Stimulated activated CD4-positive, alpha-beta T cell treated with anti-CD3 and anti-CD28 coated beads, Interleukin-15, amount 100 ng/mL, for 48 hours (primary cell): Measurements from ENCODE around the gene SARDH.

Experiments
- DNase-seq, 2 donors: peaks; one replicate each; pipeline ENCODE4 v3.0.0-alpha.2; 2020; ENCODE audit warnings: low read depth in 2 of 2

The SARDH gene, protein sequence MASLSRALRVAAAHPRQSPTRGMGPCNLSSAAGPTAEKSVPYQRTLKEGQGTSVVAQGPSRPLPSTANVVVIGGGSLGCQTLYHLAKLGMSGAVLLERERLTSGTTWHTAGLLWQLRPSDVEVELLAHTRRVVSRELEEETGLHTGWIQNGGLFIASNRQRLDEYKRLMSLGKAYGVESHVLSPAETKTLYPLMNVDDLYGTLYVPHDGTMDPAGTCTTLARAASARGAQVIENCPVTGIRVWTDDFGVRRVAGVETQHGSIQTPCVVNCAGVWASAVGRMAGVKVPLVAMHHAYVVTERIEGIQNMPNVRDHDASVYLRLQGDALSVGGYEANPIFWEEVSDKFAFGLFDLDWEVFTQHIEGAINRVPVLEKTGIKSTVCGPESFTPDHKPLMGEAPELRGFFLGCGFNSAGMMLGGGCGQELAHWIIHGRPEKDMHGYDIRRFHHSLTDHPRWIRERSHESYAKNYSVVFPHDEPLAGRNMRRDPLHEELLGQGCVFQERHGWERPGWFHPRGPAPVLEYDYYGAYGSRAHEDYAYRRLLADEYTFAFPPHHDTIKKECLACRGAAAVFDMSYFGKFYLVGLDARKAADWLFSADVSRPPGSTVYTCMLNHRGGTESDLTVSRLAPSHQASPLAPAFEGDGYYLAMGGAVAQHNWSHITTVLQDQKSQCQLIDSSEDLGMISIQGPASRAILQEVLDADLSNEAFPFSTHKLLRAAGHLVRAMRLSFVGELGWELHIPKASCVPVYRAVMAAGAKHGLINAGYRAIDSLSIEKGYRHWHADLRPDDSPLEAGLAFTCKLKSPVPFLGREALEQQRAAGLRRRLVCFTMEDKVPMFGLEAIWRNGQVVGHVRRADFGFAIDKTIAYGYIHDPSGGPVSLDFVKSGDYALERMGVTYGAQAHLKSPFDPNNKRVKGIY

DNA sequence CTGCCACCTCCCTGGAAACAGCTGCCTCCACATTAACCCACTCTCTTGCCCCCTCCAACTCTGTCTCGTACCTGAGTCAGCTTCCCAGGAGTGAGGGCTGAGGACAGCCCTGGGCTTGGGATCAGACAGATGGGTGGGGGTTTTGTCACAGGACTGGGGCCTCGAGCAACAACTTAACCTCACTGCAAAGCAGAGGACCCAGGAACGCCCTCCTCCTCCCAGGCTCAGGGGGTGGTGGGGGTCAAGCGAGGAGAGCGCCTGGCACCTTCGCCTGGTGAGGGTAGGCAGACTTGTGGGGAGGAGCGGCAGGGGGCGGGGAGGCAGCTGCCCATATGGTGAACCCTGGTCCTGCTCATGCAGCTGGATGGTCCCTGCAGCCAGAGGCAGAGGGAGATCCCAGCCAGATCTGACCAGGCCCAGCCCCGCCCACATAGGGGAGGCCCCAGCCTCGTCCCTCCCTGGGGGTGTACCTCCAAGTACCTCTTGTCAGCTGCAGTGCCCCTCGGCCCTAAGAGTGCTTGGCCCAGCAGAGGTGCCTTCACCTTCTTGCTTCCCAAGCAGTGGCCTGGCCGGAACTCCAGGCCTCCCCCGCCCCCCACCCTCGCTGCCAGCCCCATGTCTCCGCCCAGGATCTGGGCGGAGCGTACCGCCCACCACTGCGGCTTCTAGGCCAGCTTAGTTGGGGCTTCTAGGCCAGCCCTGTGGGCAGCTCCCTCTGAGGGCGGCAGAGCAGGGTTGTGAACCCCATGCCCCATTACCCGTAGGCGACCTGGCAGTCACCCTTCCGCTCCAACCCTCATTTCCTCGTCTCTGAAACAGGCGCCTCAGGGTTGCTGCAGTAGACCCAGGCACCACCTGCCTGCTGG lies at the start of gene SARDH:
Gene SARDH, minus strand, starts transcription at position 579 of the 866 bp plus-strand sequence. CDS start 4,179 bp downstream, outside the sequence.
- DNase-seq: peak in 1 of 2 donors; percentile 36

DNA sequence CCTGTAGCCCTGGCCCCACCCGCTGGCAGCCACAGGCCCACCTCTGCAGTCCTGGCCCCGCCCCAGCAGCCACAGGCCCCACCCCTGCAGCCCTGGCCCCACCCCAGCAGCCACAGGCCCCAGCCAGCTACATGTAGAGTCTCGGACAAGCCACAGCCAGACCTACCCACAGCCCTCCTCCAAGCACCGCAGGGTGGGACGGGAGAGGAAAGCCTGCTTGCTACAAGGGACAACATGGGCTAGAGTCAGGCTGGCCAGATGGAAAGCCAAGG lies 49.5 kb upstream of the SARDH start:
- DNase-seq: no peak

GRCh38 chr9:133786907-133787753 lies 49.0 kb upstream of the SARDH start:
- no peak for DNase-seq

DNA sequence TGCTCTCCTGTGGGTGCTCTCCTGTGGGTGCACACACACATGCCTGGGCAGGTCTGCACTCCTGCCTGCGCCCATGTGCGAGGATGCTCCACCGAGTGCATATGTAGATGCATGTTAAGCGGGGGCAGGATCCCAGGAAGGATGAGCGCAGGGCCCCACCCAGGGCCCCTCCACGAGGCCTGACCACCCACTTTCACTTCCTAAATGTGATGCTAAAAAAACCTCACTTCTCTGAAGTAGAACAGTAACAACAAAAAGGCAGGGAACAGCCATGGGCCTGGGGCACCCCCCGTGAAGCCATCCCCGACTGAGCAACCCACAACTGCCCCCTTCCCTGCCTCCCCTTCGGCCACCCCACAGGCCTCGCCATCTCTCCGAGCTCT lies 48.2 kb upstream of the SARDH start:
- no peak for DNase-seq

GRCh38 chr9:133785753-133786370 lies 47.7 kb upstream of the SARDH start:
- DNase-seq: no peak

DNA sequence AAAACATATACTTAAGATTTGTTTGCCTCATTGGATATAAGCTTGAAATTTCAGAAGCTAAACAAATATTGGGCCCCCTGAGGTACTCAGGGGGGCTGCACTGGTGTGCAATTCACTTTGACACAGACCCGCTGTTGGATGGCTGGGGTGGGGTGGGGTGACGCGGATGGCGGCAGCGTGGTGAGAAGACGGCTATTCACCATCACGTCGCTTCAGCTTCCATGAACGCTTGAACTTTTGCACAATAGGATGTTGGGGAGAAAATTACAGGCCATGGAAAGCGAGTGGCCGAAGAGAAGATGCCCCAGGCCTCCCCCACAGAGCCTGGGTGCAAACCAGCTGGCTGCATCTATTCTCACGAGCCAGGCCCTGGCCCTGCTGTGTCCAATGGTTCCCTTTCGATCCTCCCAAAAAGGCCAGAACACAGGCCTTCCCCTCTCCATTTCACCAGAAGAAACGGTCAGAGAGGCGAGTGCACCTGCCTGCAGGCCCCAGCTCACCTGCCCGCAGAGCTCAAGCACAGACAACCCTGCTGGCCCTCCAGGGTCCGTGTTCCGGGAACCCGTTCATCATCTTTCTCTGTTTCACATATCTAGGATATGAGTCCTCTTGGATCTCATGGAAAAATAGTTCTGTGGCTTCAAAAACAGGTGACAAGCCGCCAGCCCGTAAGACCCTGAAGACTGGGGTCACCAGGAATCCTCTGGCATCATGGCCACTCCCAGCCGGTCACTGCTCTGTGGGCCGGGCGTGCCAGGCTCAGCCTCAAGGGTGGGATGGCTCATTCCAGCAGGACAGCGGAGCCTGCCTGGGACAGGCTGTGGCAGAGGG lies 46.8 kb upstream of the SARDH start:
- no peak for DNase-seq

DNA sequence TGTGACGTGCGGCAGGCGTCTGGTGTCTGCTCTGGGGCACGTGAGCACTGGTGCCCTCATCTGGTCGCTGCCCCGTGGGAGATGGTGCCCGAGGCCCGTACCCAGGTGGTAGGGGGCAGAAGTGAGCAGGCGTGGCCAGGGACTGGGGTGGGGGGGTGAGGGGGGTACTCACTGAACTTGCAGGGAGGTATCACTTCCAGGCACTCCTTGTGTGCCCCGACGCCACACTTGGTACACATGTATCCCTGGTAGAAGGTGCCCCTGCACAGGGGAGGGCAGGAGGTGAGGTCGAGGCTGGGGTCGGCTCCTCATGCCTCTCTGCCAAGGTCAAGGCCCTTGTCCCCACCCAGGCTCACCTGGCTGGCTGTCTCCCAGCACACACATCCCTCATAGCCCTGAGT lies 45.2 kb upstream of the SARDH start:
- DNase-seq: no peak

DNA sequence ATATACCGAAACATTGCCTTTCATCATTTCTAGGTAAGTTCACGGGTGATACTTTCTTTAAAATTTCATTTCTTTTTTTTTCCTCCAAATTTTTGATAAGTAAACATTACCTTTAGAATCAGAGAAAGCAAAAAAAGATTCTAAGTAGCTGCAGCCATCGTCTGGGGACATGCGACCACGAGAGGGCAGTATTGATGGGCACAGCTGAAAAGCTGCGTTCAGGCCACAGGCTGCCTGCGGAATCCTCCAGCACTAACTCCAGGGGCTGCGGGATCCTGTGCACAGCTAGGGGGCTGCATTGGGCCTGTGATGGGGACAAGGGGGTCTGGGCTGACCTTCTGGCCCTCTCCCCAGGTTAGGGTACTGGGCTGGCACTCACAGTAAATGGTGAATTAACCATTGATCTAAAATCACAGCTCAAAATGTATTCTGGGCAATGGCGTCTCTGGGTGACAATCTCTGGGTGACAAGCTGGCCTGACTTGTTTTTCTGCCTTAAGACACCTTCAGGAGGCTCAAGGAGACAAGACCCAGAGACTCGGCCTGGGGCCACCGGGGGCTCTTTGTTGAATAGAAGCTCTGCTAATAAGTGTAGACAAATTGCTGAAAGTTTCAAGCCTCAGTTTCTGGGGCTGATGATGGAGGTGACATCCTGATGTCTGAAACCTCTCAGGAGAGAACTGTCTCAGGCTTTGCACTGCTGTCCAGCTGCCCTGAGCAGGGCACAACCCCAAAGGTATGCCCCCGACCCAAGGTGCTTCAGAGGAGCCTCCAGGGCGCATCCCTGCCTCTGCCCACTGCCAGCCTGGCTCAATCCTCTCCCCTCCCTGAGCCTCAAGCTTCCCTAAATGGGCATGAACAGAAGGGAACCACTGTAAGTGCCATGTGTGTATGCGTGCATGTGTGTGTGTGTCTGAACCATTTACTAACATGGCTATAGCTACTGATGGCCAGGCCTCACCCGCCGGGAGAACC lies 44.3 kb upstream of the SARDH start:
- peak; percentile 42 to 58 for DNase-seq

- no peak for DNase-seq
Observed at GRCh38 chr9:133781828-133782135, 43.6 kb upstream of the SARDH start.

DNA sequence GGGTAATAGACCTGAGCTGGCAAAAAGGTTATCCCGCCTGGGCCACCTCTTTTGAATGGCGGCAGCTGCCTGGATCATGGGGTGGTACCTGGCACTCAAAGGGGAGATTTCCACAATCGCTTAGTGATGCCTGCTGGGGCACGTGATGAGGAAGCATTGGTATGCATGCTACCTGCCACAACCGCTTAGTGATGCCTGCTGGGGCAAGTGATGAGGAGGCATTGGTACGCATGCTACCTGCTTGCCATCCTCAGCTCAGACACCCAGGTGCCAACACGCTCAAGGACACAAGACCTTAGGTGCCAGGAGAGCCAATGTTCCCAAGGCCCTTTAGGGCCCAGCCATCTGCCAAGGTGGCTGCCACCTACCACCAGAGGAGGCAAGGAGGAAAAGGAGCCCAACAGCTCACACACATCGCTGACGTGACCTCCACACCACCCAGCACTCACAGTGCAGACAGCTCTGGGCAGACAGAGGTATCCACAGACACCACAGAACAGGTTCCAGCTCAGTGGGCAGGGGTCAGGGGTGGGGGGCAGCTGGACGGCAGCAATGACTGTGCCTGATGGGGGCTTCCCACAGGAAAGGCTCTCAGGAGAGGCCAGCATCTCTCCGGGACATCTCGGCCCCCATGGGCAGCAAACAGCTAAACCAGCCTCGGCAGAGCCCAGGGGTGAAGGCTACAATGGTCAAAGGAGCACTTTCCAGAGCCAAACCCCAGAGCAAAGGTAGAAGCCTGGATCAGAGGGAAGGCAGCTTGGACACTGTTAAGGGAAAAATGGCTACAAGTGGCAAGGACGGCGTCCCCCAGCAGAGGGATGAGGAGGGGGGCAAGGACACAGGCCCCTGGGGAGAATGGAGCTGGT lies 43.0 kb upstream of the SARDH start:
- DNase-seq: no peak

DNA sequence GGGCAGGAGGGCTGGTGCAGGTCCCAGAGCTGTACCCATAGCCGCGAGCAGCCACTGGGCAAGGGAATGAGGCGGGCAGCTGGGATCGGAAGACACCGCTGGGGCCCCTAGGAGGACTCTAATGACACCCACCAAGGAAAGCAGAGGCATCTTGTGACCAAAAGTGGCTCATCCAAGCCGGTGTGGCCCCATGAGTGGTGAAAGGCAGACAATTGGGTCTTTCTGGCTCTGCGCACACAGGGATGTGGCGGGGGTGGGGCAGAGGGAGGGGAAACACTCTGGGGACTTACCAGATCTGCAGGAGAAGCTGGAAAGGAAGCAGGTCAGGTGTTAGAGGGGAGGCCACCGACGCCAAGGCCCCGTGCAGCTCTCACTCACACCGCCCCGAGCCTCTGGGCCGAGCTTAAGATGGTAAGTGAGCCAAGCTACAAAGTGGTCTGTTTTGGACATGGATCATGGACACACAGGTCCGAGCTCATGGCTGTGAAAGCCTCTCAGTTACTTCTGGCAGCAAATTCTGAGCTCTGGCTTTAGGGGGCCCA lies 42.3 kb upstream of the SARDH start:
- no peak for DNase-seq

- no peak for DNase-seq
Observed at GRCh38 chr9:133779516-133780403, 41.6 kb upstream of the SARDH start.

GRCh38 chr9:133779081-133779480 lies 40.9 kb upstream of the SARDH start:
- DNase-seq: no peak

- no peak for DNase-seq
Observed at GRCh38 chr9:133778336-133779013, 40.3 kb upstream of the SARDH start.

GRCh38 chr9:133777871-133778270 lies 39.7 kb upstream of the SARDH start:
- no peak for DNase-seq
